CD4-positive, alpha-beta T cell treated with Interleukin-10 for 1 hour (primary cell): ENCODE measurements around the gene RAB11B.
"Not testable (repeated sequence)": the region's sequence is repeated elsewhere in the genome, so short reads cannot be mapped to it uniquely, and the experiment has no call there.

ENCODE experiments used
- DNase-seq: peaks from one replicate; pipeline ENCODE4 v3.0.0-alpha.2; 2020

The RAB11B gene

DNA sequence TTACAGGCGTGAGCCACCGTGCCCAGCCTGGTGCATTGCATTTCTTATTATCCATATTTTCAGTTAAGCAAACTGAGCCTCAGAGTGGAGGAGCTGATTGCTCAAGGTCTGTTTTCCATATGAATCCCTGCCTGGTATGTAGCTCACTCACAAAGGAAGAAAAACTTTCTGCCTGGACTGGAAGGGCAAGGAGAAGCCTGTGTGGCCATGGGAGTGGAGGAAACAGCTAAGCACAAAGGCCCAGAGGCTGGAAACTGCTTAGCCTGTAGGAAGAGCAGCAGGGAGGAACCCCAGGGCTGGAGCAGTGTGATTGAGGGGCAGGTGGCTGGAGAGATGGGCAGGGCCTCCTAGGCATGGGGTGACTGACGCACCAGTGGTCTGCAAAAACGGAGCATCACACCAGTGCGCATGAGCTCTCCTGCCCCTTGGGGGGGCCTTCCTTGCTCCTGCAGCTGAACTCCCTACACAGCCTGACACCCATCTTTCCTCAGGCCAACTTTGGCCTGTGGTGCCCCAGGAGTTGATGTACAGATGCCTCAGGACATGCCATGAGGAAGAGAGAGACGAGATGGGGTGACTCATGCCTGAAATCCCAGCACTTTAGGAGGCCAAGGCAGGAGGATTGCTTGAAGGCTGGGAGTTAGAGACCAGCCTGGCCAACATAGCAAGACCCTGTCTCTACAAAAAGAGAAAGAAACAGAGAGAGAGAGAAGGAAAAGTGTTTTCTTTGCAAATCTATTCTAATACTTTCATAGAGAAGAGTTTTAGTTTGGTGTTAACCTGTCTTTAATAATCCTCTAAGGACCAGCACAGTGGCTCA lies 51.8 kb downstream of the RAB11B start:
- DNase-seq: no peak

- DNase-seq: not testable (repeated sequence)
These were observed 54.0 kb downstream of the RAB11B start for GRCh38 chr19:8444140-8444676.

DNA sequence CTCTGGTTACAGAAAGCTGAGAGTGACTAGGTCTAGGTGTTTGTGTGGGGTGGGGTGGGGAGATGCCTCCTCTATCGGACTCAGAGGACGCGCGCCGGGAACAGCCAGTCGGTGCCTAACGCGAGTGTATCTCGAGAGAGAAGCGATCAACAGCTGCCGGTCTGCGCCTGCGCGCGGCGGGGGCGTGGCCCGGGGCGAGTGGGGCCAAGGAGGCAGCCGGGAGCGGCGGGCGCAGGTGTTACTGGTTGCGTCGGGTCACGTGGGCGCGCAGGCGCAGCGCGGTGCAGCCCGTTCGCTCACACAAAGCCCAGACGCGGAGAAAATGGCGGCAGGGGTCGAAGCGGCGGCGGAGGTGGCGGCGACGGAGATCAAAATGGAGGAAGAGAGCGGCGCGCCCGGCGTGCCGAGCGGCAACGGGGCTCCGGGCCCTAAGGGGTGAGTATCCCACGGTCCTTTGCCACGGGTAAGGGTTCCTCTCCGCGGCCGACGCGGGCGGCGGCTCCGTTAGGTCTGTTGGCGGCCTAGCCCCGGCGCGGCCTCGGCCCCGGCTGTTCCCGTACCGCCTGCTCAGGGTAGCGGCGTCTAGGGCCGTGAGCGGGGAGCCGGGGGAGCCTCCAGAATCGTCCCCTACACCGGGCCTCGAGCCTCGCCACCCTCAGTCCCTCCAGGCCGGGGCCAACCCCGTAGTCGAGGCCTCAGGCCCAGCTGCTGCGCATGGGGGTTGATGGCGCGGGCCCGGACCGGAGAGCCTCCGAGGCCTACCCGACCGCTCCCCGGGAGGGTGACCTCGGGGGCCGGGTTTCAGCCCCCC lies 54.7 kb downstream of the RAB11B start, which contains the start of gene HNRNPM:
Gene HNRNPM, plus strand, starts transcription at position 299 of the 811 bp plus-strand sequence. Its CDS starts 24 bp downstream, at position 323.
- DNase-seq: peak; percentile 100

DNA sequence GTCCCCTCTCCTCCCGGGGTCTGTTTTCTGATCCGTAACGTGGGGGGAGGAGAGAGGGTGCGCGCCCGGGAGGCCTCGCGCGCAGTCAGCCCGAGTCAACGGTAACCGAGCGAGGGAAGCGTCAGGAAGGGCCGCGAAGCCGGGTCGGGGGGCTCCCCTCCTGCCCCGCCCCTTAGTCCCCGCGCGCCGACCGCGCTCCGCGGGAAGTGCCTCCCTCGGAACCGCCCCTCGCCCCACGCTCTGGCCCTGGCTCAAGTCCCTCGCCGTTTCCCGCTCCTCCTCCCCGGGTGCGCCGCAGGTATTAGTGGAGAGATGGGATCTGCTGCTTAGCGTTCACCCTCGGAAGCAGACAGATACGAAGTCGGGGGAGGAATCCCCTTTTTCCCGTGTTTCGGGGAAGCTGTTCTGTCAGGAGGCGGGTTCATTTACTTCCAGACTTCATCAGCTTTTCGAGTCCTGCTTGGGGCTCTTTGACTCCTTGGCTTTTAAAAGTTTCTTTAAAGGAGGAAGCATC lies 55.4 kb downstream of the RAB11B start:
- peak; percentile 46 for DNase-seq

GRCh38 chr19:8446061-8446709 lies 56.0 kb downstream of the RAB11B start:
- DNase-seq: no peak

GRCh38 chr19:8449830-8450229 lies 59.7 kb downstream of the RAB11B start:
- DNase-seq: no peak

GRCh38 chr19:8451377-8451776 lies 61.2 kb downstream of the RAB11B start:
- DNase-seq: no peak

DNA sequence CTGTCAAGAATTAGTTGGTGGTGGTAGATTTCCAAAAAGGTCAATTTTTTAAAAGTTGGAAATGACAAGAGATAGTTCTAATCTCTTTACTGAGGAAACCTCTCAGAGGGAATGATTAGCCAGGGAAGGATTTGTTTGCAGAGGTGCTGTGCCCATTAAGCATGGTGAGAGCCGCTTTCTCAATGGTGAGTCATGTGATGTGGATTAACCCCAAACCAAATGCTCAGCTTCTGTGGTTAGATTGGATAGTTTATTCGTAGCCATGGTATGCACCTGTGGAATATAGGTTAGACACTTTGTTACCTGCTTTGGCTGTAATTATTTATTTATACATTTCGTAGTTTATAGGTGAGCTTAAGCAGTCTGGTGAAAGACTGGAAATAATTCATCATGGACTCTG lies 61.7 kb downstream of the RAB11B start:
- peak; percentile 28 for DNase-seq

DNA sequence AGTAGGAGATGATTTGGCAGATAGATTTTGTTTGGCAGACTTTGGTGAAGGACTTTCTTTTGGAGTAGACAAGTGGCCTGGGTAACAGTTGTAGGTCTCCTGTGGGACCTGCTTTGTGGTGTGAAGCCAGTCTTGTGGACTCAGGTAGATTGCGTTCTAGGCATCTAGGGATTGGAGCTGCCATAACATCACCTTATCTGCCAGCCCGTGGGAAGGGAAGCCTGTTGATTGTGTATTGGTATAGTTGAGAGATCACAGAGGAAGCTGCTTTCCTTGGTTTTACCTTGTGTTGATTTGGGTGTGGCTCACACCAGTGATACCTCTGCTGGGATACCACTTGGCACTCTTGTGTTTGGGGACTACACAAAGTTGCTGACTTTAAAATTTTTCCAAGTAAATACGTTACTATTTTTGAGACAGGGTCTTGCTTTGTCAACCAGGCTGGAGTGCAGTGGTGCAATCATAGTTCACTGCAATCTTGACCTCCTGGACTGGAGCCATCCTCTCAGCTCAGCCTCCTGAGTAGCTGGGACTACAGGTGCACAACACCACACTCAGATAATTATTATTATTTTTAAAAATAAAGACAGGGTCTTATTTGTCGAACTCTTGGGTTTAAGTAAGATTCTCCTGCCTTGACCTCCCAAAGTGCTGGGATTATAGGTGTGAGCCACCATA lies 62.4 kb downstream of the RAB11B start:
- DNase-seq: no peak

DNA sequence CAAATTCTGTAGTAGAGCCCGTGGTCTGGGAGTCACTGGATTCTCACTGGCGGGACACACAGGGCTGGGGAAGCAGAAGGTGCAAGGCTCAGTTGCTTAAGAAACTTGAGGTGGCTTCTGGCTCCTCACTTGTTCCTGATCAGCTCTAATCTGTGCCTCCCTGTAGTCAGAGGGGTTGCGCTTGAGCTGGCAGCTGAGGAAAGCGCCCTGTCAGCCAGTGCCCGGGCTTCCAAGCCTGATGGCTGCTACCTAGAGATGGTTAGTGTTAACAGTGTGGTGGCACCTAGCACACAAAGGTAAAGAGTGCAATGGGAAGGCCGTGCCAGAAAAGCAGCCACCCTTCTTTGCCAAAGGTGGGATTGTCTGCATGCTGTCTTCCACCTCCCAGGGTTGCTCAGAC lies 63.5 kb downstream of the RAB11B start:
- DNase-seq: no peak
